ENCODE measurements around the gene PDLIM3. TPM values are rescaled to one million over a fixed set of nuclear protein-coding genes. Genes with fewer than 3 reads are reported as not detected.

The PDLIM3 gene
- total and polyA plus RNA-seq, 2 experiments from 2014 or later, result 8.5 to 18.0 TPM

- no peaks in the 10 kb centered on the region for H3F3A ChIP-seq (replicated peaks; ENCODE audit: low read depth)
- H3K4me3 Mint-ChIP-seq, result no peak overlapping the region
- H3K27me3 ChIP-seq (ENCODE audit: insufficient read depth), result no peaks in the 10 kb centered on the region
- H3K27ac ChIP-seq (ENCODE audit: low read depth), result no peak overlapping the region
- H3K79me2 ChIP-seq (replicated peaks; ENCODE audit: insufficient read depth), result no peaks in the 10 kb centered on the region
- ATAC-seq (no peak), DNase-seq (ENCODE audit: low spot score) (no peak)
- no peak overlapping the region for H3K4me2 ChIP-seq
- H3K27ac Mint-ChIP-seq, result no peak overlapping the region
- peaks cover 14% of the 10 kb centered on the region for H3K9me3 Mint-ChIP-seq
- H3K36me3 ChIP-seq (ENCODE audit: insufficient read depth), result no peaks in the 10 kb centered on the region
- TF ChIP-seq ZNF331 (CRISPR knock-in tag; IDR thresholded peaks at IDR 0.05; ENCODE audit: low read depth) (no peak), EZH2 (IDR thresholded peaks at IDR 0.05; ENCODE audit: low read depth, unreplicated experiment) (no peak), ZNF462 (CRISPR knock-in tag; IDR thresholded peaks at IDR 0.05) (no peak), NANOG (IDR thresholded peaks at IDR 0.05; ENCODE audit: borderline replicate concordance) (no peak), STAT1 (IDR thresholded peaks at IDR 0.05; ENCODE audit: unreplicated experiment) (no peak), ZNF114 (CRISPR knock-in tag; IDR thresholded peaks at IDR 0.05) (no peak), REST (IDR thresholded peaks at IDR 0.05; ENCODE audit: unreplicated experiment) (no peak)
- H3K27me3 Mint-ChIP-seq (ENCODE audit: insufficient read depth, low read depth, poor library complexity), result peaks cover 9% of the 10 kb centered on the region
- H3K4me1 ChIP-seq (ENCODE audit: insufficient read depth), result no peaks in the 10 kb centered on the region
- peaks cover 8% of the 10 kb centered on the region for H3K36me3 Mint-ChIP-seq (ENCODE audit: low read depth)
- no peak overlapping the region for H3K4me3 ChIP-seq
- no peaks in the 10 kb centered on the region for H3K4me1 Mint-ChIP-seq
- no peaks in the 10 kb centered on the region; the same call in 1 of the 2 replicates for H4K20me1 ChIP-seq (replicated peaks; ENCODE audit: insufficient read depth)
- 0 out of 2 replicates have a peak, but pooled peaks cover 7% of the 10 kb centered on the region for H3K9me2 ChIP-seq (ENCODE audit: insufficient read depth)
- no peak overlapping the region for H2AFZ ChIP-seq
Measured at GRCh38 chr4:185565696-185566095, 30.4 kb upstream of the PDLIM3 start.

Measured in GM23338 (cell line).